HG02610 (cell line): ENCODE measurements around the gene RLN3.

Experiments used
- ATAC-seq: cut with Tn5 transposase; IDR thresholded peaks from one replicate; pipeline ENCODE4 v1.9.1; 2021; ENCODE audit warnings: mild to moderate bottlenecking, moderate library complexity; ENCODE audit not compliant: unreplicated experiment

The RLN3 gene

GRCh38 chr19:13993590-13994300 lies 34.2 kb upstream of the RLN3 start:
- no peak for ATAC-seq

GRCh38 chr19:13995017-13995728 lies 32.8 kb upstream of the RLN3 start:
- ATAC-seq, result no peak

- no peak for ATAC-seq
These were observed 31.8 kb upstream of the RLN3 start for GRCh38 chr19:13995878-13996765.

DNA sequence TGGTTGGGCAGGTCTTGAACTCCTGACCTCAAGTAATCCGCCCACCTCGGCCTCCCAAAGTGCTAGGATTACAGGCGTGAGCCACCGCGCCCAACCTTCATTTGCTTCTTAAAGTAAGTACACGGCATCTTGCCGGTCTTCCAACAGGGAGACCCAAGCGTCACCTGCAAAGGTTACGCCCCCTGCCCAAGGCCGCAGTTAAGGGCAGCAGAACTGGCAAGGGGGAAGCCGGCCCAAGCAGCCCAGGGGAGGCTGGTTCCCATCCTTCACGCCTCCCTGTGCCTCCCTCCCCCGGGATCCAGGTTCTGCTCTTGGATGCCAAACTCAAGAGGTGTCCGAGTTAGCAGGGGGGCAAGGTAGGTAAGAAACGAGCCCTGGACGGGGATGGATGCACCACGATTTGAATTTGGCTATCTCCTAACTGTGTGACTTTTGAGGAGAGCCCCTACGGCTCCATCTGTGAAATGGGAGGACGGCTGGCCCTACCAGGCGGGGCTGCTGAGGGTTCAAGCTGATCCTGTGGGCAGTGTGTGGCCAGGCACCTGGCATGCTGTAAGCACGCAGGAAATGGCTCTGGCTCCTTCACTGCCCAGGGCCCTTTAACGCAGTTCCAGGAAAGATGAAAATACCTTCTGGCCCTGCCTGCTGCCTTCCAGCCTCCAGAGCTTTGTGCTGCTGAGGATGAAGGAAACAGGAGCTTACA lies 30.9 kb upstream of the RLN3 start:
- ATAC-seq, result no peak

- ATAC-seq, result no peak
These were observed 30.4 kb upstream of the RLN3 start for GRCh38 chr19:13997631-13997962.

DNA sequence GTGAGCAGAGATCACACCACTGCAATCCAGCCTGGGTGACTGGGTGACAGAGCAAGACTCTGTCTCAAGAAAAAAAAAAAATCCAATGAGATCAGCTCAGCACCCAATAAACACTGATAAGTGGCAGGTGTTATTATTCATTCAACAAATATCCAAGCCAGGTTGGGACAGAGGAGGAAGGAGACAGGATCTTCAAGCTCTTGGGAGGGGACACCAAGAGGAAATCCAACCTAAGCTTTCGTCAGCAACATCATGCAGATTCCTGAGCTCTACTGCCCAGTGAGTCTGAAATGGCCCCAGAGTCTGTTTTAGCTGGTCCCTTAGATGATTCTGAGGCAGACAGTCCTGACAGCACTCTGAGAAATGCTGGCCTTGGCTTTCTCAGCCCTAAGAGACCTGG lies 29.5 kb upstream of the RLN3 start:
- no peak for ATAC-seq

- no peak for ATAC-seq
These were observed 28.9 kb upstream of the RLN3 start for GRCh38 chr19:13999085-13999484.

GRCh38 chr19:14000691-14001375 lies 27.1 kb upstream of the RLN3 start:
- ATAC-seq, result no peak

GRCh38 chr19:14002571-14003250 lies 25.2 kb upstream of the RLN3 start:
- no peak for ATAC-seq

GRCh38 chr19:14003251-14004055 lies 24.5 kb upstream of the RLN3 start:
- ATAC-seq, result no peak

- ATAC-seq, result no peak
These were observed 23.2 kb upstream of the RLN3 start for GRCh38 chr19:14004619-14005348.

DNA sequence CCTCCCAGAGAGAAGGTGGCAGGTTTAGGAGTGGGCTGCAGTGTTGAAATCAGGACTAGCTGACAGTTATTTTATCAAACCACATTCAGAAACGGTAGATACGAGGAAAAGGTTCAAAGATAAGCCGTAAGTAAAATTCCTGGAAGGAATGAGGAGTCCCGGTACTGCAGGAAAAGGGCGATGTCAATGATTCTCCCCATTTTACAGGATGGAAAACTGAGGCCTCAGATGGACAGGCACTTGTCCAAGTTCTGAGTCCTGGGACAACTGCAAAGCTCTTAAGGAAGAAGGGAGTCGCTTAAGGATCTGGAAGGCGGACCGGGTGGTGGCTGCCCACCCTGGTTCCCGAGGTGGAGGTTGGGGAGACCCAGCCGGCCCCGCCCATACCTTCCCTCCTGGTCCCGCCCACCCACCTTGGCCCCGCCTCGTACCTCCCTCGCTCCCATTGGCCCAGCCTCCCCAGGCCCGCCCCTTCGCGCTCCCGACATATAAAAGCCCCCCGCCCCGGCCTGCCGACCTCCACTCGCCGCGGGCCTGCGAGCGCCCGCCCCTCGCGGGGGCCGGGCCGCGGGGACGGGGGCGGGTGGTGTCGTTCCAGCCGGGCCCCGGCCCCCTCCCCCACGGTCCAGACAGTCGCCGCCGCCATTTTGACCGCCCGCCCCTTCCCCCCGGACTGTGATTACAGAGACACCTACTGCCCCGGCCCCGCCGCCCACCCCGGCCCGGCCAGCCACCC lies 22.4 kb upstream of the RLN3 start:
- peak; percentile 30 for ATAC-seq

DNA sequence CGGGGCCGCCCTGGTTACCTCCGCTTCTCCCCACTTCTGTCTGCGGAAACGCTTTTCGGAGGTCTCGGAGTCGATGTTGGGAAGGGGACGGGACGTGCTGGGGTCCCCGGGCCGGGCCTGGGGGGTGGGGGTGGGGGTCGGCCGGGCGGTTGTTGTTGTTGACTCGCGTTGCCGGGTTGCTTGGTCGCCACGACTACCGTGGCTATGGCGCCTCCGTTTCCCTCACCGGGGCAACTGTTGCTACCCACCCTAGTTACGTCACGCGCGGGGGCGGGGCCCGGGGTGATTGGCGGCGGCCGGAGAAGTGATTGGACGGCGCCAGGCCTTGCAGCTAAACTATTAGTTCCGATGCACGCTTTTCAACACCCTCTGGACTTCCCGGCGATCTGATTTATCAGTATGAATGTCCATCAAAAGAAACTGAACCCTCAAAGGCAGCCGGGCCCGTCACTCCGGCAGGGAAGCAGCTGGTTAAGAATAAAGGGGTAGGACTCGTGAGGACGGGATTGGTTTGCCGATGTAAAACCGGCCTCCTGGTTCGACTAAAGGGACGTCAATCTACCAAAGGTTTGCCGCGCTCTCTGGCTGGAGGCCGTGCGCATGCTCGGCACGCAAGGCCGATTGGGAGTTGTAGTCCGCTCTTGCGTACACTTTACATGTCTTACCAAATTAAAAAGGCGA lies 21.7 kb upstream of the RLN3 start, which contains the start of gene RFX1:
Gene RFX1 (minus strand): TSS at position 236 of the 681 bp plus-strand sequence. CDS start 12,477 bp downstream, outside the sequence.
- peak; percentile 81 for ATAC-seq

- peak; percentile 30 for ATAC-seq
These were observed 21.0 kb upstream of the RLN3 start for GRCh38 chr19:14006766-14007562.

DNA sequence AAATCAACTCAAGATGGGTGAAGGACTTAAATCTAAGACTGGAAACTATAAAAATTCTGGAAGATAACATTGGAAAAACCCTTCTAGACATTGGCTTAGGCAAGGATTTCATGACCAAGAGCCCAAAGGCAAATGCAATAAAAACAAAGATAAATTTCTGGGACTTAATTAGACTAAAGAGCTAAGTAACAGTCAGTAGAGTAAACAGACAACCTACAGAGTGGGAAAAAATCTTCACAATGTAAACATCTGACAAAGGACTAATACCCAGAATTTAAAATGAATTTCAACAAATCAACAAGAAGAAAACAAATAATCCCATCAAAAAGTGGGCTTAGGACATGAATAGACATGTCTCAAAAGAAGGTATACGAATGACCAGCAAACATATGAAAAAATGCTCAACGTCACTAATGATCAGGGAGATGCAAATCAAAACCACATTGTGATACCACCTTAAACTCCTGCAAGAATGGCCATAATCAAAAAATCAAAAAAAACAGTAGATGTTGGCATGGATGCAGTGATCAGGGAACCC lies 15.5 kb upstream of the RLN3 start:
- no peak for ATAC-seq

GRCh38 chr19:14015524-14016035 lies 12.4 kb upstream of the RLN3 start:
- ATAC-seq, result peak; percentile 78
